Body of pancreas (tissue), 4 donors: Measurements from ENCODE around the gene MR1. TPM values are rescaled to one million over a fixed set of nuclear protein-coding genes. Genes with fewer than 3 reads are reported as not detected.

Experiments used
- ATAC-seq: fragments of 150-250 bp; one replicate; pipeline ENCODE4 v1.9.1; 2016
- DNase-seq, 4 donors: peaks; one replicate each; pipeline ENCODE4 v3.0.0-alpha.2; 2019
- H3K27ac ChIP-seq, 4 donors: fragments of 200-600 bp; sonication (generic); 1 replicate in 3 of 4; 2 replicates in 1 of 4; pipeline versions ENCODE4 v1.5.1 to v1.6.1; 2016 to 2019; ENCODE audit warnings: mild to moderate bottlenecking in 1 of 4, mixed read lengths in 1 of 4, moderate library complexity in 1 of 4
- H3K27me3 ChIP-seq, 2 donors: fragments of 200-600 bp; sonication (generic); one replicate each; pipeline ENCODE4 v1.6.0; 2016; ENCODE audit warnings: mild to moderate bottlenecking in 1 of 2
- H3K36me3 ChIP-seq, 2 donors: fragments of 200-600 bp; sonication (generic); replicated peaks in 1 of 2; 2 replicates each; pipeline ENCODE4 v1.5.1; 2016; ENCODE audit warnings: low read depth in 2 of 2; ENCODE audit not compliant: insufficient read depth in 1 of 2
- H3K4me1 ChIP-seq: fragments of 200-600 bp; sonication (generic); one replicate; pipeline ENCODE4 v1.6.0; 2016
- H3K4me3 ChIP-seq, 2 donors: fragments of 200-600 bp; sonication (generic); 1 replicate in 1 of 2; 2 replicates in 1 of 2; pipeline ENCODE4 v1.5.1; 2016 to 2019
- H3K9me3 ChIP-seq, 3 donors: fragments of 200-600 bp; sonication (generic); 1 replicate in 2 of 3; 2 replicates in 1 of 3; pipeline ENCODE4 v1.5.1; 2016
- POLR2A ChIP-seq, 3 donors: fragments of 450-650 bp; IDR thresholded peaks; one replicate each; pipeline ENCODE4 v1.6.1; 2016; ENCODE audit warnings: antibody characterized with exemption in 3 of 3, mild to moderate bottlenecking in 2 of 3
- WGBS, 2 donors: methylation state at CpG; one replicate each; pipeline ENCODE4 v1.1.5; 2017; 5-methylcytosine and 5-hydroxymethylcytosine counted together
- intact Hi-C: fragments of 100-400 bp; cut with DNase I; formaldehyde crosslinking; loops from one replicate; pipeline ENCODE4 v1.15.1; 2023
- total RNA-seq, 2 donors: library from RNA; depleted of rRNA; stranded (reverse); fragments of >200 nt; gene quantifications; one replicate each; pipeline ENCODE4 v1.1.0, GENCODE V29; 2016
- TF ChIP-seq, protein P1 (sequence below), 7 experiments: fragments of 450-650 bp in 4 of 7; fragments of 200-600 bp in 3 of 7; sonication (generic) in 3 of 7; IDR thresholded peaks; one replicate each; pipeline ENCODE4 v1.5.1; 2016 to 2019; ENCODE audit warnings: antibody characterized with exemption in 7 of 7

The MR1 gene
- total RNA-seq, 2 donors from 2014 or later: 2.3 to 4.9 TPM

DNA sequence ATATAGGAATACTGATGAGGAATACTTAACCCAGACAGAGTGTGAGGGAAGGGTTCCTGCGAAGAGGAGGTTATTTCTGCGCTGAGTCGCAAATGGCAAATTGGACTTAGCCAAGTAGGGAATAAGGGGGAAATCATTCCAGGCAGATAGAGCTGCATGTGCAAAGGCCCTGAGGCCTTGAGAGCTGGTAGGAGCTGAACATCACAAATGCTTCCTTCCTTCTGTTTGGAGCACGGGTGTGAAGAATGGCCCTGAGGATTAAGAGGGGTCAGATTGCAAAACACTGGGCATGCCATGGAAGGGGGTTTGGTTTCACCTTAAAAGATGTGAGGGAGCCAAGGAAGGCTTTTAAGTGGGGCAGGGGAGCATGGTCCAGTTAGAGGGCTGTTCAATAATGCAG is 67.2 kb downstream of the MR1 start:
- no peak for DNase-seq
- Histone ChIP-seq H3K4me1 (peaks cover 14% of the 10 kb centered on the region), H3K27me3 (no peaks in the 10 kb centered on the region), H3K27ac (no peak overlapping the region), H3K4me3 (no peak overlapping the region), H3K9me3 (no peaks in the 10 kb centered on the region), H3K36me3 (no peaks in the 10 kb centered on the region)
- intact Hi-C loops: no loop called here
- 87 to 95% methylated on average over 4 of the region's 4 CpGs for WGBS, 2 donors
- ATAC-seq: no peak
- TF ChIP-seq, protein P1, sequence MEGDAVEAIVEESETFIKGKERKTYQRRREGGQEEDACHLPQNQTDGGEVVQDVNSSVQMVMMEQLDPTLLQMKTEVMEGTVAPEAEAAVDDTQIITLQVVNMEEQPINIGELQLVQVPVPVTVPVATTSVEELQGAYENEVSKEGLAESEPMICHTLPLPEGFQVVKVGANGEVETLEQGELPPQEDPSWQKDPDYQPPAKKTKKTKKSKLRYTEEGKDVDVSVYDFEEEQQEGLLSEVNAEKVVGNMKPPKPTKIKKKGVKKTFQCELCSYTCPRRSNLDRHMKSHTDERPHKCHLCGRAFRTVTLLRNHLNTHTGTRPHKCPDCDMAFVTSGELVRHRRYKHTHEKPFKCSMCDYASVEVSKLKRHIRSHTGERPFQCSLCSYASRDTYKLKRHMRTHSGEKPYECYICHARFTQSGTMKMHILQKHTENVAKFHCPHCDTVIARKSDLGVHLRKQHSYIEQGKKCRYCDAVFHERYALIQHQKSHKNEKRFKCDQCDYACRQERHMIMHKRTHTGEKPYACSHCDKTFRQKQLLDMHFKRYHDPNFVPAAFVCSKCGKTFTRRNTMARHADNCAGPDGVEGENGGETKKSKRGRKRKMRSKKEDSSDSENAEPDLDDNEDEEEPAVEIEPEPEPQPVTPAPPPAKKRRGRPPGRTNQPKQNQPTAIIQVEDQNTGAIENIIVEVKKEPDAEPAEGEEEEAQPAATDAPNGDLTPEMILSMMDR (IDR thresholded peaks at IDR 0.05): no peak
- no peak for TF ChIP-seq POLR2A (IDR thresholded peaks at IDR 0.05)

DNA sequence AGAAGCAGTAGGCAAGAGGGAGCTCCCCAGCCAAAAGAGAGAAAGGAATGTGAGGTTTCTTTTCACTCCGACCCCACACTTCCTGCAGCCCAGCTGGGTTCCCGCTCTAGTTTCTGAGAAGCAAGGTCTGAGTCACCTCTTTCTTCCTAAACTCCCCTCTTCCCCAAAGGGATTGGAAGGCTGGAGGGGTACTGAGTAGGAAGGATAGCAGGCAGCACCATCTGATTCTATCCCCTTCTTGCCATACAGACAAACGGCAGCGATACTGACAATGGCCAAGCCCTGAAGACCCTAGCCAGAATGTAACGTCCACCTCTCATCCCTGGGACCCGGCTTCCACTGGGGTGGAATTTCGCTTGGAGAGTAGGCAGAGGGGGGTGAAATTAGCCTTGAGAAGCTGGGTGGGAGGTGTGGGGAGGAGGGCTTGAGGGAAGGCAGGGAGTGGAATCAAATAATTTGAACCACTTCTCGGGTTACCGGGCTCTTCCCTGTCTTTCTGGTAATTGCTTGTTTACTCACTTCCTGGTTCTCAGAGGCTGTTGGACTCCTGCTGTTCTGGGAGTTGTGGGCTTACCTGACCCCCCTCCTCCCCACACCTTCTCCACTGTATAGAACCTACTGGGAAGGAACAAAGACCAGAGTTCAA is 67.9 kb downstream of the MR1 start:
- H3K4me3 ChIP-seq: no peak overlapping the region
- H3K9me3 ChIP-seq: no peaks in the 10 kb centered on the region
- TF ChIP-seq POLR2A (IDR thresholded peaks at IDR 0.05): no peak
- TF ChIP-seq, protein P1 (IDR thresholded peaks at IDR 0.05): no peak
- H3K4me1 ChIP-seq: peaks cover 22% of the 10 kb centered on the region
- H3K36me3 ChIP-seq: no peaks in the 10 kb centered on the region
- ATAC-seq (no peak), DNase-seq (no peak)
- WGBS, 2 donors: 43 to 54% methylated on average over 9 of the region's 9 CpGs
- H3K27me3 ChIP-seq: no peaks in the 10 kb centered on the region
- intact Hi-C loops: no loop called here
- no peak overlapping the region for H3K27ac ChIP-seq

DNA sequence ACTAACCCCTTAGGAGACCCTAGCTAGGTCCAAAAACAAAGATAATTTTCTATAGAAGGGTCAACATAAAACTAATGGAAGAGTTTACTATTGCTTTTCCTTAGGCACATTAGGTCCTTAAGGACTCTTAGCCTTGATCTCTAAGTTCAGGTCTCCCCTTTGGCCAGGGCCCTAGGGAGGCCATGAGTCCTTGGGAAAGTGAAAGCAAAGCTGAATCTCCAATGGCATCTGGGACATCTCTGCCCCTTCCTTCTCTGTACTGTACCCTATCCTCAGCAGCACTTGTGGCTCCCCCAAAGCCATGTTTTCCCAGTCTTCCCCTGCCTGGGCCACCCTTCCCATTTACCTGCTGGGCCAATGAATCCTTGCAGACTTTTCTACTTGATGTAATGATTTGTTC is 69.1 kb downstream of the MR1 start:
- Histone ChIP-seq H3K36me3 (no peaks in the 10 kb centered on the region), H3K4me1 (peaks cover 33% of the 10 kb centered on the region), H3K9me3 (no peaks in the 10 kb centered on the region), H3K4me3 (no peak overlapping the region), H3K27ac (no peak overlapping the region), H3K27me3 (no peaks in the 10 kb centered on the region)
- TF ChIP-seq POLR2A (IDR thresholded peaks at IDR 0.05): no peak
- TF ChIP-seq, protein P1 (IDR thresholded peaks at IDR 0.05): no peak
- DNase-seq (no peak), ATAC-seq (no peak)
- intact Hi-C loops: no loop called here

DNA sequence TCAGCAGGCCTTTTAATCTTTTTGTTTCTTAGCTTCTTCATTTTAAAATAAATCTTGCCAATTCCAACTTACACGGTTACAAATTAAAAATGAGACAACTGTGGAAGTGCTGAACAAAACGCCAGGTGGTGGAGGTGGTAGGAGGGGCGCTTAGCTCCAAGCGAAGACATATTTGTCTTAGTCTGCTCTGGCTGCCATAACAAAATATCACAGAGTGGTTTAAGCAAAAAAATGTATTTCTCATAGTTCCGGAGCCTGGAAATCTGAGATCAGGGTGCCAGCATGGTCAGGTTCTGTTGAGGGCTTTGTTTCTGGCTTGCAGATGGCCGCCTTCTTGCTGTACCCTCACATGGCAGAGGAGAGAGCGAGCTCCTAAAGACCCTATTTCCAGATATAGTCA is 69.6 kb downstream of the MR1 start:
- Histone ChIP-seq H3K9me3 (no peaks in the 10 kb centered on the region), H3K36me3 (no peaks in the 10 kb centered on the region), H3K4me3 (no peak overlapping the region), H3K4me1 (peaks cover 39% of the 10 kb centered on the region), H3K27ac (no peak overlapping the region), H3K27me3 (no peaks in the 10 kb centered on the region)
- ATAC-seq (no peak), DNase-seq (no peak)
- WGBS, 2 donors: 87 to 91% methylated on average over 5 to 7 of the region's 7 CpGs
- intact Hi-C loops: no loop called here
- no peak for TF ChIP-seq POLR2A (IDR thresholded peaks at IDR 0.05)
- TF ChIP-seq, protein P1 (IDR thresholded peaks at IDR 0.05): no peak
